Heart left ventricle (tissue), 13 donors: ENCODE measurements around the gene LNX1.

ENCODE experiments used
- CTCF ChIP-seq, 12 donors: fragments of 200-600 bp; sonication (generic) in 4 of 12; IDR thresholded peaks; one replicate each; pipeline versions ENCODE4 v1.5.0 to v1.8.0; 2018 to 2022; ENCODE audit warnings: antibody characterized with exemption in 12 of 12, mild to moderate bottlenecking in 5 of 12
- POLR2A ChIP-seq, 2 donors: fragments of 450-650 bp; IDR thresholded peaks; one replicate each; pipeline ENCODE4 v1.6.1; 2017; ENCODE audit warnings: antibody characterized with exemption in 2 of 2, mild to moderate bottlenecking in 2 of 2, moderate library complexity in 2 of 2
- donor health status: ischemic (EF 13 %, LVEDD 7.1; RV severe dilation, severe dysfunction).
- donor health status: DM: no; HTN: yes; CAD: no.
- donor health status: DM: no; HTN: no; CAD: no.
- donor health status: ischemic (EF 25% LVEDD 6.9; RV normal size, moderate dysfunction).
- donor health status: ischemic (EF 25% LVEDD 5.7; RV mildly dilated, moderate dysfunction).
- donor health status: ischemic (EF 35%, LVEDD 5.7; RV mildly dilated, moderate dysfunction).
- donor health status: nonischemic (EF 11% LVEDD 7.7; RV severe dilation, severe dysfunction).
- donor health status: DM: yes; HTN: yes; CAD: no.
- donor health status: PGD.
- donor health status: ischemic (EF 29% LVEDD 5.4; RV normal size, mild dysfunction).
- donor health status: nonischemic (EF 23%, LVEDD 6.1; RV moderate dilation, normal function).

DNA sequence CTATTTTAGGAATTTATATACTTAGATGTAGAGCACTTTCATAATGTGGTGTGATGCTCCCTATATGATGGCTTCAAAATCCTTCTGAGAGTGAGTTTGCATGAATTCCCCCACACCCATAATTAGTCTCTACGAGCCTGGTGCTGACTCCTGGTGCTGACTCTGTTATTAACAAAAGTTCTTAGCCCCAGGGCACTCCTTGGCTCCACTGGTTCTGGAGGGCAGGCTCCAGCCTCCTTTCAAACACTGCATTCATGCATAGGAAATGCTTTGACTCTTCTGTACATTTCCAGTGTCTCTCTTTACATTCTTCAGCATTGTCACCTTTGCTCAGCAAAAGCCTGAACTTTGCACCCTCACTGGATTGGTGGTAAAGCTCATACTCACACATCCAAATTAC is 64.0 kb downstream of the LNX1 start:
- TF ChIP-seq CTCF (IDR thresholded peaks at IDR 0.05): no peak
- TF ChIP-seq POLR2A (IDR thresholded peaks at IDR 0.05): no peak
